CD4-positive, alpha-beta T cell treated with Interleukin-4 for 1 hour (primary cell): Measurements from ENCODE around the gene SLC3A2.

Experiments used
- DNase-seq, 2 donors: peaks; one replicate each; pipeline ENCODE4 v3.0.0-alpha.2; 2020 to 2022

The SLC3A2 gene

GRCh38 chr11:62911137-62912130 lies 30.7 kb downstream of the SLC3A2 start:
- no peak for DNase-seq

- no peak for DNase-seq
These were observed 31.6 kb downstream of the SLC3A2 start for GRCh38 chr11:62912268-62912667.

GRCh38 chr11:62914416-62914815 lies 33.7 kb downstream of the SLC3A2 start:
- no peak for DNase-seq

GRCh38 chr11:62917906-62918502 lies 37.3 kb downstream of the SLC3A2 start:
- DNase-seq = no peak

- DNase-seq = no peak
These were observed 37.8 kb downstream of the SLC3A2 start for GRCh38 chr11:62918531-62918930.

GRCh38 chr11:62919476-62919875 lies 38.8 kb downstream of the SLC3A2 start:
- no peak for DNase-seq

GRCh38 chr11:62919898-62920640 lies 39.4 kb downstream of the SLC3A2 start:
- DNase-seq = no peak

- no peak for DNase-seq
These were observed 40.5 kb downstream of the SLC3A2 start, which contains the start of gene CHRM1 for GRCh38 chr11:62921201-62921572. CHRM1 (minus strand) TSS chr11:62921363; CDS start chr11:62911100, 10,263 bp downstream.

GRCh38 chr11:62921573-62922188 lies 41.0 kb downstream of the SLC3A2 start:
- no peak for DNase-seq

- DNase-seq = no peak
These were observed 41.5 kb downstream of the SLC3A2 start for GRCh38 chr11:62922189-62922589.

- DNase-seq = no peak
These were observed 42.1 kb downstream of the SLC3A2 start for GRCh38 chr11:62922653-62923431.

GRCh38 chr11:62923601-62924411 lies 43.1 kb downstream of the SLC3A2 start:
- DNase-seq = peak; percentile 22 to 25

- DNase-seq = no peak
These were observed 44.6 kb downstream of the SLC3A2 start for GRCh38 chr11:62925308-62925707.

- no peak for DNase-seq
These were observed 45.3 kb downstream of the SLC3A2 start for GRCh38 chr11:62925745-62926679.

GRCh38 chr11:62926680-62927455 lies 46.2 kb downstream of the SLC3A2 start:
- no peak for DNase-seq

- DNase-seq = no peak
These were observed 47.3 kb downstream of the SLC3A2 start for GRCh38 chr11:62928011-62928410.

GRCh38 chr11:62930157-62930556 lies 49.5 kb downstream of the SLC3A2 start:
- no peak for DNase-seq

GRCh38 chr11:62930666-62931065 lies 50.0 kb downstream of the SLC3A2 start:
- no peak for DNase-seq
